Measurements from ENCODE around the gene IKZF2. TPM values are rescaled to one million over a fixed set of nuclear protein-coding genes. Genes with fewer than 3 reads are reported as not detected.

The IKZF2 gene
- total RNA-seq, 1 donor from 2014 or later, result 9.2 TPM

DNA sequence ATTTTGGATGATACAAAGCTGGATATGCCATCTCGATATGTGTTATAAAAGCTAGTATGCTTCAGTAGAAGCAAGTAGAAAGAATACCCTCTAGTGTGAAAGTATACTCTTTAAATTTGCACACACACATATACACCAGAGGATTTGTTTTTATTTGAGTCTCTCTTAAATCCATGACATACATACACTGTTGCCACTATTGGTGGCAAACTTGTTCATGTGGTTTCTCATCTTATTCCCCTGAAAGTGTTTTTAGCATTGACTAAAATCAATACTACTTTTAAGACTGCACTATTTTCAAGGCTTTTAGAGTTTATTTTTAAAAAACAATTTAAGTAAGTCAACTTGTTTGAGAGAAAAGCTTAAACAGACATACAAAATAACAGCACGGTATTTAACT, 137.4 kb downstream of the IKZF2 start:
- Mint-ChIP-seq H3K27me3 (ENCODE audit: low read depth) (no peaks in the 10 kb centered on the region), H3K9me3 (ENCODE audit: low read depth) (peaks cover 3% of the 10 kb centered on the region), H3K4me1 (ENCODE audit: low read depth) (no peaks in the 10 kb centered on the region), H3K27ac (ENCODE audit: unreplicated experiment) (no peak overlapping the region), H3K4me3 (ENCODE audit: unreplicated experiment) (no peak overlapping the region), H3K36me3 (ENCODE audit: low read depth) (peaks cover 13% of the 10 kb centered on the region)
- TF ChIP-seq, protein P1, sequence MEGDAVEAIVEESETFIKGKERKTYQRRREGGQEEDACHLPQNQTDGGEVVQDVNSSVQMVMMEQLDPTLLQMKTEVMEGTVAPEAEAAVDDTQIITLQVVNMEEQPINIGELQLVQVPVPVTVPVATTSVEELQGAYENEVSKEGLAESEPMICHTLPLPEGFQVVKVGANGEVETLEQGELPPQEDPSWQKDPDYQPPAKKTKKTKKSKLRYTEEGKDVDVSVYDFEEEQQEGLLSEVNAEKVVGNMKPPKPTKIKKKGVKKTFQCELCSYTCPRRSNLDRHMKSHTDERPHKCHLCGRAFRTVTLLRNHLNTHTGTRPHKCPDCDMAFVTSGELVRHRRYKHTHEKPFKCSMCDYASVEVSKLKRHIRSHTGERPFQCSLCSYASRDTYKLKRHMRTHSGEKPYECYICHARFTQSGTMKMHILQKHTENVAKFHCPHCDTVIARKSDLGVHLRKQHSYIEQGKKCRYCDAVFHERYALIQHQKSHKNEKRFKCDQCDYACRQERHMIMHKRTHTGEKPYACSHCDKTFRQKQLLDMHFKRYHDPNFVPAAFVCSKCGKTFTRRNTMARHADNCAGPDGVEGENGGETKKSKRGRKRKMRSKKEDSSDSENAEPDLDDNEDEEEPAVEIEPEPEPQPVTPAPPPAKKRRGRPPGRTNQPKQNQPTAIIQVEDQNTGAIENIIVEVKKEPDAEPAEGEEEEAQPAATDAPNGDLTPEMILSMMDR (IDR thresholded peaks at IDR 0.05), result no peak
- DNase-seq (ENCODE audit: low spot score), result no peak

DNA sequence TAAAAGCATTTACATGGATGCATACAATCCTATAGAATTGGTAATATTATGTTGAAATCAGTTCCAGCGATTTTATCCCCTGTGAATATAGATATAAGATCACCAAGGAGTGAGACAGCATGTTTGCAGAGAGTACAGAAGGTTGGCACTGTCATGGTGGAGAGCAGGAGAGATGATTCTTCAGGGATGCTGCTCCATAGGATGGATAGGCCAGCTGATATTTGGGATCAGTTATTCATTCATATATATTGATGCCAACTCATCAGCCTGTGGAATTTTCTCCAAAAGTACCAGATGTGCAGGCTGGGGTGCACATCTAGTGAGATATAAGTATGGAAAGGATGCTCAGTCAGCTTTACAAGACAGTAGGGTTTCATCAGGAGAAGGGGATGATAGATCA, 139.9 kb downstream of the IKZF2 start:
- H3K36me3 Mint-ChIP-seq (ENCODE audit: low read depth), result peaks cover 18% of the 10 kb centered on the region
- TF ChIP-seq, protein P1 (IDR thresholded peaks at IDR 0.05), result no peak
- no peaks in the 10 kb centered on the region for H3K4me1 Mint-ChIP-seq (ENCODE audit: low read depth)
- peaks cover 3% of the 10 kb centered on the region for H3K9me3 Mint-ChIP-seq (ENCODE audit: low read depth)
- no peak for DNase-seq (ENCODE audit: low spot score)
- H3K4me3 Mint-ChIP-seq (ENCODE audit: unreplicated experiment), result no peak overlapping the region
- H3K27ac Mint-ChIP-seq (ENCODE audit: unreplicated experiment), result no peak overlapping the region
- H3K27me3 Mint-ChIP-seq (ENCODE audit: low read depth), result no peaks in the 10 kb centered on the region

DNA sequence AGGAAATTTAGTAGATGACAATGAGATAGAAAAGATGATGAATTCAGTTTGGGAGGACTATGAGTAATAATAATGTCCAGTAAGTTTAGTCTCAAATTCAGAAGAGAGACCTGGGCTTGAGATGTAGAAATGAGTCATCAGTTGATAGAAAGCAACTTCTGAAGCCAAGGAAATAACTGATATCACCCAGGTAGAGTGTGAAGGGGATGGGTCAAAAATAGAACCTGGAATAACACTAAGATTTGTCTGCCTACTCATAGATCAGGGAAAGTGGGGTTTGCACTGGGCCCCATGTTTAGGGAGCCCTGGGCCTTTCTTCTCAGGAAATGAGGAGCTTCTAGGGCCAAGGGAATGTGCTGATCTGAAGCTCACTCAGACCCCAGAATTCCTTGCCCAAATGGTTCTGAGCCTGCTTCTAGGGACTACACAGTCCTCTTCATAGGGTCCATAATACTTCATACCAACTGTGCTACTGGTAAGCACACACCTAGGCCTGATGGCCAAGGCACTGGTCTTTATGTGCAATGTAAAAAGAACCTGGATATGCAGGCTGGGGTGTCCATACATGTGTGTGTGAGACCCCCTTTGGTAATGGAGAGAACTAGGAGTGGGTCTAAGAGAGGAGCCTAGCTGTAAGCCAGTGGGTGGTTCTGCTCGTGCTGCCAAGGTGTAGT, 141.2 kb downstream of the IKZF2 start:
- peaks cover 18% of the 10 kb centered on the region for H3K36me3 Mint-ChIP-seq (ENCODE audit: low read depth)
- no peaks in the 10 kb centered on the region for H3K4me1 Mint-ChIP-seq (ENCODE audit: low read depth)
- TF ChIP-seq, protein P1 (IDR thresholded peaks at IDR 0.05), result no peak
- H3K27me3 Mint-ChIP-seq (ENCODE audit: low read depth), result no peaks in the 10 kb centered on the region
- H3K4me3 Mint-ChIP-seq (ENCODE audit: unreplicated experiment), result no peak overlapping the region
- peaks cover 3% of the 10 kb centered on the region for H3K9me3 Mint-ChIP-seq (ENCODE audit: low read depth)
- H3K27ac Mint-ChIP-seq (ENCODE audit: unreplicated experiment), result no peak overlapping the region
- no peak for DNase-seq (ENCODE audit: low spot score)

DNA sequence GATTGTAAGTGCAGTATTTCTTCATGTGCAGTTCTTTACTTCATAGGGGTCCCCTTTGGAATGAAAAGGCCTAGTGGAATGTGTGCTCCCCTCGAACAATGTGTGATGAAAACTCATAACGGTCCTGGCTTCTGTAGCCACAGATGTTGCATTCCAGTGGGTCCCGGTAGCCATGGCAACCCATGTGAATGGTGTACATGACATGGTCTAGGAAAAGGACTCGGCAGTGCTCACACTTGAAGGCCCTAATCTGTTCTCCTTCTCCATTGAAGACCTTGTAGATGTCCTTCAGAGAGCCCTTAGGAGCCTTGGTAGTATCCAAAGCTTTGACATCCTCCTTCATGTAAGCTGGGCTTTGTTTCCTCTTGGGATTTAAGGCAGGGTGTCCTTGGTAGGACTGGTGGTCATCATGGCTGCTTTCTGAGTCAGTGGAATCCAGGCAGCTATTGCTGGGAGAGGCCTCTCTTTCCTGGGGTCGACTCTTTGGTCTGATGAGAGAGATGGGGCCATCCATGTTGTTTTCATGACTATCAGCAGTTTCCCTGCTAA, 144.0 kb downstream of the IKZF2 start:
- H3K4me1 Mint-ChIP-seq (ENCODE audit: low read depth), result peaks cover 9% of the 10 kb centered on the region
- no peak overlapping the region for H3K27ac Mint-ChIP-seq (ENCODE audit: unreplicated experiment)
- no peaks in the 10 kb centered on the region for H3K27me3 Mint-ChIP-seq (ENCODE audit: low read depth)
- H3K4me3 Mint-ChIP-seq (ENCODE audit: unreplicated experiment), result no peak overlapping the region
- DNase-seq (ENCODE audit: low spot score), result no peak
- H3K36me3 Mint-ChIP-seq (ENCODE audit: low read depth), result peaks cover 21% of the 10 kb centered on the region
- TF ChIP-seq, protein P1 (IDR thresholded peaks at IDR 0.05), result no peak
- H3K9me3 Mint-ChIP-seq (ENCODE audit: low read depth), result peaks cover 3% of the 10 kb centered on the region

DNA sequence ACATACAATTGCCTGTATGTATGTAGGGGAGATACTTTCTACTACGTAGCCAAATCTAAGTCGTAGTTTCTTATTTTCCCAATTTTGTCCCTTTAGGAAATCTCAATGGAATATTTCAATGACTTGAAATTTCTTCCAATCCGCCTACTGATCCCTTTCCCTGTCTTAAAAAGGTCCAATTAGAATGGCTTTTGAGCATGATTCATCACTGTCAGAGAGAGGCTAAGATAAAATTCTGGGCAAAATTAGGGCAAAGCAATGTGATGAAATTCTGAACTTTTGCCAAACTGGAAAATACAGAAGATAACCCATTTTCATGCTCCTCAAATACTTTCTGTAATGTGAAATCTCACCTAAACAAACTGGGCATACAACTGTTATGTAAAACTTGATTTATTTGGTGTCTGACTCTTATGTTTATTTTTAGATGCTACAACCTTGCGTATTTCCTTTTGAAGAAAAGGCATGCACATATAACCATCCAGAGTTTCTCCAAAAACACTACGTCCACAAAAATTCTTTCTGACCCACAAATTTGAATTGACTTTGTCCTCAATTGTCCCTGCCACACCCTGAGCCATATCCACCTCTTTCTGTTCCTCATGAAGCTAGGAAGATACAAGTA, 147.1 kb downstream of the IKZF2 start:
- no peaks in the 10 kb centered on the region for H3K9me3 Mint-ChIP-seq (ENCODE audit: low read depth)
- peaks cover 23% of the 10 kb centered on the region for H3K4me1 Mint-ChIP-seq (ENCODE audit: low read depth)

More for the DNA sequence above, 147.1 kb downstream of the IKZF2 start:
- TF ChIP-seq, protein P1 (IDR thresholded peaks at IDR 0.05), result no peak
- H3K27ac Mint-ChIP-seq (ENCODE audit: unreplicated experiment), result no peak overlapping the region
- no peak overlapping the region for H3K4me3 Mint-ChIP-seq (ENCODE audit: unreplicated experiment)
- H3K27me3 Mint-ChIP-seq (ENCODE audit: low read depth), result no peaks in the 10 kb centered on the region
- peaks cover 13% of the 10 kb centered on the region for H3K36me3 Mint-ChIP-seq (ENCODE audit: low read depth)
- no peak for DNase-seq (ENCODE audit: low spot score)
